GM23338 (cell line): ENCODE measurements around the gene ECPAS. TPM values are rescaled to one million over a fixed set of nuclear protein-coding genes. Genes with fewer than 3 reads are reported as not detected.

Experiments
- ATAC-seq: fragments of 200-7000 bp; cut with Tn5 transposase; 3 replicates; pipeline ENCODE4 v1.9.1; 2020
- DNase-seq: peaks from one replicate; pipeline ENCODE4 v3.0.0-alpha.2; 2015; ENCODE audit warnings: low spot score
- H2AFZ ChIP-seq: fragments of 200-600 bp; sonication (generic); 2 replicates; pipeline ENCODE4 v1.8.0; 2016; ENCODE audit warnings: antibody characterized with exemption, mild to moderate bottlenecking, moderate library complexity
- H3F3A ChIP-seq: fragments of 200-600 bp; sonication (generic); replicated peaks from 2 replicates; pipeline ENCODE4 v1.8.0; 2017; ENCODE audit warnings: antibody characterized with exemption, mixed run types, low read depth
- H3K27ac ChIP-seq: fragments of 200-600 bp; sonication (generic); 2 replicates; pipeline ENCODE4 v1.6.1; 2016; ENCODE audit warnings: low read depth
- H3K27me3 ChIP-seq: fragments of 200-600 bp; sonication (generic); 2 replicates; pipeline ENCODE4 v1.8.0; 2016; ENCODE audit warnings: mild to moderate bottlenecking, mixed run types, moderate library complexity; ENCODE audit not compliant: insufficient read depth
- H3K36me3 ChIP-seq: fragments of 200-600 bp; sonication (generic); 2 replicates; pipeline ENCODE4 v1.8.0; 2016; ENCODE audit warnings: mild to moderate bottlenecking; ENCODE audit not compliant: insufficient read depth
- H3K4me1 ChIP-seq: fragments of 200-600 bp; sonication (generic); 2 replicates; pipeline ENCODE4 v1.8.0; 2016; ENCODE audit warnings: mild to moderate bottlenecking, moderate library complexity; ENCODE audit not compliant: insufficient read depth
- H3K4me2 ChIP-seq: fragments of 200-600 bp; sonication (generic); 2 replicates; pipeline ENCODE4 v1.7.1; 2017; ENCODE audit warnings: mixed run types
- H3K4me3 ChIP-seq: fragments of 200-600 bp; sonication (generic); 2 replicates; pipeline ENCODE4 v1.6.1; 2016; ENCODE audit warnings: mixed run types
- H3K79me2 ChIP-seq: fragments of 200-600 bp; sonication (generic); replicated peaks from 2 replicates; pipeline ENCODE4 v1.8.0; 2017; ENCODE audit warnings: mild to moderate bottlenecking; ENCODE audit not compliant: insufficient read depth
- H3K9me2 ChIP-seq: fragments of 200-600 bp; sonication (generic); 2 replicates; pipeline ENCODE4 v1.8.0; 2017; ENCODE audit not compliant: insufficient read depth
- H4K20me1 ChIP-seq: fragments of 200-600 bp; sonication (generic); replicated peaks from 2 replicates; pipeline ENCODE4 v1.8.0; 2017; ENCODE audit warnings: mild to moderate bottlenecking; ENCODE audit not compliant: insufficient read depth
- H3K27ac Mint-ChIP-seq: 2 replicates; pipeline ENCODE4 v1.8.0; 2020; ENCODE audit warnings: inconsistent platforms, mild to moderate bottlenecking, moderate library complexity, mixed read lengths
- H3K27me3 Mint-ChIP-seq: 3 replicates; pipeline ENCODE4 v1.8.0; 2022; ENCODE audit warnings: low read depth, mild to moderate bottlenecking, moderate library complexity, mixed read lengths, inconsistent platforms; ENCODE audit not compliant: insufficient read depth, poor library complexity
- H3K36me3 Mint-ChIP-seq: 3 replicates; pipeline ENCODE4 v1.8.0; 2021; ENCODE audit warnings: low read depth, mild to moderate bottlenecking, inconsistent platforms, moderate library complexity, mixed read lengths
- H3K4me1 Mint-ChIP-seq: 3 replicates; pipeline ENCODE4 v1.8.0; 2020; ENCODE audit warnings: mild to moderate bottlenecking, inconsistent platforms, mixed read lengths
- H3K4me3 Mint-ChIP-seq: 3 replicates; pipeline ENCODE4 v1.8.0; 2021; ENCODE audit warnings: moderate library complexity, mild to moderate bottlenecking, inconsistent platforms, mixed read lengths
- H3K9me3 Mint-ChIP-seq: 3 replicates; pipeline ENCODE4 v1.8.0; 2020; ENCODE audit warnings: moderate library complexity, mild to moderate bottlenecking, inconsistent platforms, mixed read lengths
- CREB1 ChIP-seq: fragments of 250-450 bp; sonication (Bioruptor Pico); IDR thresholded peaks from 2 replicates; pipeline ENCODE4 v1.5.0; 2020; ENCODE audit warnings: low read depth, mild to moderate bottlenecking, moderate library complexity
- EZH2 ChIP-seq: fragments of 200-600 bp; sonication (generic); IDR thresholded peaks from one replicate; pipeline ENCODE4 v1.8.0; 2017; ENCODE audit warnings: antibody characterized with exemption, mild to moderate bottlenecking, low read depth; ENCODE audit not compliant: unreplicated experiment
- EZH2phosphoT487 ChIP-seq: fragments of 200-600 bp; sonication (generic); IDR thresholded peaks from one replicate; pipeline ENCODE4 v1.8.1; 2018; ENCODE audit warnings: antibody characterized with exemption; ENCODE audit not compliant: unreplicated experiment
- JUNB ChIP-seq: IDR thresholded peaks from one replicate; pipeline ENCODE4 v1.6.1; 2016; ENCODE audit warnings: antibody characterized with exemption; ENCODE audit not compliant: unreplicated experiment
- NANOG ChIP-seq: IDR thresholded peaks from 2 replicates; pipeline ENCODE4 v1.6.1; 2016; ENCODE audit warnings: antibody characterized with exemption, borderline replicate concordance
- POLR2AphosphoS5 ChIP-seq: IDR thresholded peaks from 2 replicates; pipeline ENCODE4 v1.6.1; 2016; ENCODE audit warnings: antibody characterized with exemption, low read depth
- REST ChIP-seq: IDR thresholded peaks from one replicate; pipeline ENCODE4 v1.6.1; 2018; ENCODE audit warnings: antibody characterized with exemption; ENCODE audit not compliant: unreplicated experiment
- STAT1 ChIP-seq: IDR thresholded peaks from one replicate; pipeline ENCODE4 v1.6.1; 2016; ENCODE audit warnings: antibody characterized with exemption; ENCODE audit not compliant: unreplicated experiment
- ZNF114 ChIP-seq: fragments of 250-450 bp; sonication (Bioruptor Pico); IDR thresholded peaks from 2 replicates; pipeline ENCODE4 v1.5.0; 2020; ENCODE audit warnings: mild to moderate bottlenecking, moderate library complexity
- ZNF331 ChIP-seq: fragments of 250-450 bp; sonication (Bioruptor Pico); IDR thresholded peaks from 2 replicates; pipeline ENCODE4 v1.5.0; 2020; ENCODE audit warnings: low read depth, mild to moderate bottlenecking, moderate library complexity
- polyA plus RNA-seq: library from polyadenylated mRNA; unstranded; fragments of >200 nt; fragmentation: Nextera tagmentation; extraction: Ambion mirVana; gene quantifications from 2 replicates; pipeline ENCODE4 v1.2.1, GENCODE V29; 2016
- total RNA-seq: library from RNA; depleted of rRNA; stranded (reverse); fragments of >200 nt; shearing (Covaris generic); gene quantifications from 2 replicates; pipeline ENCODE4 v1.2.3, GENCODE V29; 2014
- TF ChIP-seq, protein P1 (sequence below), 2 experiments: fragments of 200-600 bp in 1 of 2; sonication (generic) in 1 of 2; conservative IDR thresholded peaks; 2 replicates each; pipeline versions ENCODE4 v1.5.1 to v1.6.1; 2016 to 2017; ENCODE audit warnings: antibody characterized with exemption in 2 of 2, low read depth in 2 of 2, mild to moderate bottlenecking in 2 of 2, moderate library complexity in 1 of 2
- TF ChIP-seq, protein P2 (sequence below): IDR thresholded peaks from 2 replicates; pipeline ENCODE4 v1.6.1; 2016; ENCODE audit warnings: antibody characterized with exemption

The ECPAS gene
- total and polyA plus RNA-seq, 2 experiments from 2014 or later: 51.4 to 104 TPM

DNA sequence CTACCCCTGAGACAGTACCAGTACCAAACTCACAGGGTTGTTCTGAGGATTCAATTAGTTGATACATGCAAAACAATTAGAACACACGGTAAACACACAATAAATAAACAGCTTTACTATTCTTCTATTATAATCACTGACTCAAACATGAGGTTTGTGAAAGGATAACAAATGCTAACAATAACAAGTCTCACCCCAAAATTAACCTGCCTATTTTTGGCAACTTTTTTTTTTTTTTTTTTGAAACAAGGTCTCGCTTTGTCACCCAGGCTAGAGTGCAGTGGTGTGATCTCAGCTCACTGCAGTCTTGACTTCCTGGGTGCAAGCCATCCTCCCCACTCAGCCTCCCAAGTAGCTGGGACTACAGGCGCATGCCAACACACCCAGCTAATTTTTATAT lies 6.5 kb downstream of the ECPAS start (continued):
- TF ChIP-seq, protein P1, sequence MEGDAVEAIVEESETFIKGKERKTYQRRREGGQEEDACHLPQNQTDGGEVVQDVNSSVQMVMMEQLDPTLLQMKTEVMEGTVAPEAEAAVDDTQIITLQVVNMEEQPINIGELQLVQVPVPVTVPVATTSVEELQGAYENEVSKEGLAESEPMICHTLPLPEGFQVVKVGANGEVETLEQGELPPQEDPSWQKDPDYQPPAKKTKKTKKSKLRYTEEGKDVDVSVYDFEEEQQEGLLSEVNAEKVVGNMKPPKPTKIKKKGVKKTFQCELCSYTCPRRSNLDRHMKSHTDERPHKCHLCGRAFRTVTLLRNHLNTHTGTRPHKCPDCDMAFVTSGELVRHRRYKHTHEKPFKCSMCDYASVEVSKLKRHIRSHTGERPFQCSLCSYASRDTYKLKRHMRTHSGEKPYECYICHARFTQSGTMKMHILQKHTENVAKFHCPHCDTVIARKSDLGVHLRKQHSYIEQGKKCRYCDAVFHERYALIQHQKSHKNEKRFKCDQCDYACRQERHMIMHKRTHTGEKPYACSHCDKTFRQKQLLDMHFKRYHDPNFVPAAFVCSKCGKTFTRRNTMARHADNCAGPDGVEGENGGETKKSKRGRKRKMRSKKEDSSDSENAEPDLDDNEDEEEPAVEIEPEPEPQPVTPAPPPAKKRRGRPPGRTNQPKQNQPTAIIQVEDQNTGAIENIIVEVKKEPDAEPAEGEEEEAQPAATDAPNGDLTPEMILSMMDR (conservative IDR thresholded peaks at IDR 0.05; ENCODE audit: low read depth in 2 of 2): no peak
- TF ChIP-seq JUNB (no peak), ZNF114 (CRISPR knock-in tag) (no peak), POLR2AphosphoS5 (no peak), EZH2phosphoT487 (no peak), EZH2 (no peak), NANOG (no peak)

DNA sequence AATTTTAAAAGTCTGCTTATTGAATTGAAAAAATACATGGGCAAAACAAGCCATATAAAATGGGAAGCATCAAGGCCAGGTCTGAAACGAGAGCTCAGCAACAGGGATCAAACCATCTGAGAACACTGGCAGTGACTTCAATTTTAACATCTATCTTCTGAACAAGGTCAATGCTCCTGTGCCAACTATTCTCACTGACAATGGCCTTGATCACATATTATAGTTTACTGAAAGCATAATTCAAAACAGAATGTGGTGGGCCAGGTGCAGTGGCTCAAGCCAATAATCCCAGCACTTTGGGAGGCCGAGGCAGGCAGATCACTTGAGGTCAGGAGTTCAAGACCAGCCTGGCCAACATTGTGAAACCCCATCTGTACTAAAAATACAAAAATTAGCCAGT lies 9.0 kb downstream of the ECPAS start:
- Histone ChIP-seq H3K79me2 (peaks cover 100% of the 10 kb centered on the region), H3K36me3 (no peaks in the 10 kb centered on the region), H3K27me3 (no peaks in the 10 kb centered on the region), H3K4me3 (no peak overlapping the region), H3F3A (no peaks in the 10 kb centered on the region), H4K20me1 (peaks cover 16% of the 10 kb centered on the region; the same call in 1 of the 2 replicates), H2AFZ (no peak overlapping the region), H3K4me2 (no peak overlapping the region; the same call in 1 of the 2 replicates), H3K27ac (no peak overlapping the region), H3K9me2 (no peaks in the 10 kb centered on the region), H3K4me1 (peaks cover 28% of the 10 kb centered on the region)
- Mint-ChIP-seq H3K4me1 (peaks cover 40% of the 10 kb centered on the region), H3K4me3 (no peak overlapping the region), H3K27me3 (peaks cover 5% of the 10 kb centered on the region), H3K27ac (no peak overlapping the region), H3K9me3 (no peaks in the 10 kb centered on the region), H3K36me3 (peaks cover 2% of the 10 kb centered on the region; the same call in 1 of the 3 replicates)
- DNase-seq: no peak
- no peak for TF ChIP-seq EZH2
- TF ChIP-seq NANOG: no peak
- no peak for TF ChIP-seq ZNF331 (CRISPR knock-in tag)
- no peak for TF ChIP-seq ZNF114 (CRISPR knock-in tag)
- TF ChIP-seq STAT1: no peak
- TF ChIP-seq JUNB: no peak
- no peak for TF ChIP-seq REST
- TF ChIP-seq, protein P2, sequence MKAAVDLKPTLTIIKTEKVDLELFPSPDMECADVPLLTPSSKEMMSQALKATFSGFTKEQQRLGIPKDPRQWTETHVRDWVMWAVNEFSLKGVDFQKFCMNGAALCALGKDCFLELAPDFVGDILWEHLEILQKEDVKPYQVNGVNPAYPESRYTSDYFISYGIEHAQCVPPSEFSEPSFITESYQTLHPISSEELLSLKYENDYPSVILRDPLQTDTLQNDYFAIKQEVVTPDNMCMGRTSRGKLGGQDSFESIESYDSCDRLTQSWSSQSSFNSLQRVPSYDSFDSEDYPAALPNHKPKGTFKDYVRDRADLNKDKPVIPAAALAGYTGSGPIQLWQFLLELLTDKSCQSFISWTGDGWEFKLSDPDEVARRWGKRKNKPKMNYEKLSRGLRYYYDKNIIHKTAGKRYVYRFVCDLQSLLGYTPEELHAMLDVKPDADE: no peak
- TF ChIP-seq CREB1 (CRISPR knock-in tag): no peak
- TF ChIP-seq, protein P1 (conservative IDR thresholded peaks at IDR 0.05; ENCODE audit: low read depth in 2 of 2): no peak
- ATAC-seq: no peak
